HG03108 (cell line): ENCODE data around the gene SYT13.

Source experiments
- ATAC-seq: cut with Tn5 transposase; IDR thresholded peaks from one replicate; pipeline ENCODE4 v1.9.1; 2021; ENCODE audit warnings: moderate library complexity; ENCODE audit not compliant: unreplicated experiment

Gene SYT13

GRCh38 chr11:45275828-45276227 lies 10.3 kb downstream of the SYT13 start:
- ATAC-seq = no peak

- ATAC-seq = no peak
These were observed 11.9 kb downstream of the SYT13 start for GRCh38 chr11:45274206-45274605.

DNA sequence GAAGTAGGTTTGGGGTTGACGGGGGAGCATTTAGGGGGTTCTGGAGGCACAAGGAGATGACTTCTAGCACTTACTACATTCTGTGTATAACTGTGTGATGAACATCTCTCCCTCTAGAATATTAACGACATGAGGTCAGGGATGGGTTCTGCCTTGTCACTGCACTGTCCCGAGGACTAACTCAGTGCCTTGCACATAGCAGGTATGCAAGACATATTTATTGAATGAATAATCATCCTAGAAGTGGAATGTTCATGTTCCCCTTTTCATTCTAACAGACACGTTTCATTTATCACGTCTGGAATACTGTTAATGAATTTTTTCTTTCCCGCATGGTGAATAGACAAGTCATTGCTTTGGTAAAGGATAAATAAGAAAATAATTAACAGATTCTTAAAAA lies 12.6 kb downstream of the SYT13 start:
- no peak for ATAC-seq

DNA sequence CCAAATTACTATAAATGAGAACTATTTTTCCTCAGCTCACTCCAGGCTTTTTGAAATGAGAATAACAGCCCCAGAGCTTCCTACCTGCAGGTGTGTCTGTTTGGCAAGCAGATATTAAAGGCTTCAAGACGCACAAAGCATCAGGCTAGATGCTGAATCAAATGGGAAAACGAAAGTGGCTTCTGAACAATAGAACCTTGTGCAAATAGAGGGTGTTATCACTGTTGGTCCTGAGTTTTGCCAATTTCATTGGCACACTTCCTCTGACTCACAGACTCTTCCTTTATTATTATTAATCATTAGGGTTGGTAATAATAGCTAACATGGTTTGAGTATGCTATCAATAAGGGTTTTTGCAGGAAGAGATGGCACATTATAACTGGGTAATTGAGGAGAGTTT lies 13.4 kb downstream of the SYT13 start:
- ATAC-seq = no peak

- ATAC-seq = no peak
These were observed 15.0 kb downstream of the SYT13 start for GRCh38 chr11:45270946-45271716.

- ATAC-seq = no peak
These were observed 16.5 kb downstream of the SYT13 start for GRCh38 chr11:45269678-45270077.

GRCh38 chr11:45267652-45268299 lies 18.4 kb downstream of the SYT13 start:
- no peak for ATAC-seq

DNA sequence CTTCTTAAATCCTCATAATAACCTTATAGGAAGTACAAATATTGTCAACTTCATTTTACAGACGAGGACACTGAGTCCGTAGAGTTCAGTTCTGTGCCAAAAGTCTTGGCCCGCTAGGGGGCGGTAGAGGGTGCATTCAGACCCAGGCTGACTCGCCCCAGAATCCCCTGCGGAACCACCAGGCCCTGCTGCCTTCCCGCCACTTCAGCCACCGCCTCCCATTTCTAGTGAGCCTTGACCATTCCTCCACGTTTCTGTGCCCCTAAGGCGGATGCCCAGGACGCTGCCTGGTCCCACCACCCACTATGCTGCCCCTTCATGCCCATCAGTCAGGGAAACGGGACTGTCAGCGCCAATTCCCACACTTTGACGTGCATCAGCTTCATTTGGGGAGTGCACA lies 19.1 kb downstream of the SYT13 start:
- ATAC-seq = no peak

GRCh38 chr11:45266676-45267020 lies 19.5 kb downstream of the SYT13 start:
- no peak for ATAC-seq

DNA sequence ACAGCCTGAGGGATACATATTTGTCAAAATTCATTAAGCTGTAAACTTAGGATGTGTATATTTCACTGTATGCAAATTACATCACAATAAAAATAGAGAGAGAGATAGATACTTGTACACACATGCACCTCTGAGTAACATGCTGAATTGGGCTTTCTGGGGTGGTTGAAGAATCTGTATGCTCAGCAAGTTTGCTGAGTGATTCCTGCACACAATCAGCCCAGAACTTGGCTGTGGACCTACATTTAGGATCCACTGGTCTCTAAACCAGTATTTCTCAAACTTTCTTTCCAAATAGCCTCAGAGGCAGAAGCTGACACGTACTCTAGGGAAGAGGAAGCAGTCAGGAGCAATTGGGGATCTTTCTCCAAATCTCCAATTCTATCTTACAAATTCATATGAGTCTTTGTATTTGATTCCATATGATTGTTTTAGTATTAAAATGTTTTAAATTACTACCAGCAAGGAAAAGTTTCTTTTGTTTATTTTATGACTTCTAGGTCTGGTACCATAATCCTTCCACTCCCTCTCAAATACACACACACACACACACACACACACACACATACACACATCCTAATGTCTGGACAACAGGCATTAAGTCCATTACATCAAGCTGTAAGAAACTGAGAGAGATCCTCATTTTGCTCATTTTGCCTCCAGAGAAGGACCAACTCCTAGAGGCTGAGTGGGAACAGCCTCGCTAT lies 20.0 kb downstream of the SYT13 start:
- no peak for ATAC-seq

GRCh38 chr11:45264839-45265515 lies 21.2 kb downstream of the SYT13 start:
- no peak for ATAC-seq

DNA sequence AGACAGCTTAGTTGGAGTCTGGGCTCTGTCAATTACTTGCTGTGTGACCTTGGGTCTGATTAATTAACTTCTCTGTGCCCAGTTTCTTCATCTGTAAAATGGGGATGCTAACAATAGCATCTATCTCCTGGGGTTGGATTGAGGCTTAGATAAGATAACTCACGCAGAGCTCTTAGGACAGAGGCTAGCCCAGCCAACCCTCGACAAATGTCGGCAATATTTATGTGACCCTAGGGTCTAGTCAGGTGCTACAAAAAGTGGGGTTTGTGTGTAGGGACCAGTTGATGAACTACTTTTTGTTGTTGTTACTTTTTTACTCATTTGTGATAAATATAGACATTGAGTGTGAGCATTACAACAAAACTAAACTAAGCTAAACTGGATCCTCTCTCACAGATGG lies 22.4 kb downstream of the SYT13 start:
- ATAC-seq = no peak

DNA sequence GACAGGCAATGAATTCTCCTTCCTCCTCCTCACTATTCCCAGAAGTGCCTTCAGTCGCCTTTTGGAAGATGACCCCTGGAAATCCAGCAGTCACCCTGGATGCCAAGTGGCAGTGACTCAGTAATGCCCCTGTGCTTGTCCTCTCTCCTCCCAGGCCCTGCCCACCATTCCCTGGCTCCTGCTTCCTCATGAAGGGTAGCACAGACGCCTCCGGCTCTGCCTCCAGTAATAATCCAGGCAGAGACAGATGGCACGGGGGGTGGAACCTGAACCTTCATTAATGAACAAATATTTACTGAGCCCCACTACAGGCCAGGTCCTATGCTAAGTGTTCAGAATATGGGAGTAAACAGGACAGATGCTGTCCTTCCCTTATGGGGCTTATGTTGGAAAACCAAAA lies 23.2 kb downstream of the SYT13 start:
- ATAC-seq = no peak

DNA sequence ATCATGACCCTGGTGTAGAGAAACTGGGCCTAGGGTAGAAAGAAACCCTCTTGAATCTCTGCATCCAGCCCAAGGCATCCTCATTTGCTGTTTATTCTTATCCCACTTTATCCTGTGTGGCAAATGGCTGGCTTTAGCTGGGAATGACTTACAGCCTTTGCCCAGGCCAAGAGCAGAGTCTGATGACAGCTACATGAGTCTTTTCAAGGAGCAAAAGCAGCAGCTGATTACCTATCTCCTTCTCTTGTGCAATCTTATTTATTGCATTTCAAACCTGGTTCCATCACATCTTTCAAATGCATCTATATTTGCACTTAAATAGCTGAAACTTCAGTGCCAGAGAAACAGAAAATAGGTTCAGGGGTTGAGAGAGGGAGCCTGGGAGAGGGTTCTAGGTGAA lies 26.1 kb downstream of the SYT13 start:
- no peak for ATAC-seq

DNA sequence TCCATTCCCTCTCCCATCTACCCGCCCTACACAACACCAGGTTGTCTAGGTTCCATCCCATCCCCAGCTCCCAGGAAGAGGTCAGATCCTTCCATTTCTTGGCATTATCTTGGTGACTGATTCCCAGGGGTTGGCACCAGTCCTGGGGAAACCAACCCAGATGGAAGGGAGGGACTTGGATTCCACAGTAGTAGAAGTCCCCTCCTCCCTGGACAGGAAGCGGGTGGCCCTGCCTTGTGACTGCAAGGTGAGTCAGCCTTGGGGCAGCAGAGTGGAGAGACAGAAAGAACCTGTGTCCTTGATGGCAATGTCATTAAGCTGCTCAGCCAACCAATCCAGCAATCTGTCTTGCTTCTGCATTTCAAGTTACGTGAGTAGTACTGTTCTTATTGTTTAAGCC lies 26.5 kb downstream of the SYT13 start:
- ATAC-seq = no peak

DNA sequence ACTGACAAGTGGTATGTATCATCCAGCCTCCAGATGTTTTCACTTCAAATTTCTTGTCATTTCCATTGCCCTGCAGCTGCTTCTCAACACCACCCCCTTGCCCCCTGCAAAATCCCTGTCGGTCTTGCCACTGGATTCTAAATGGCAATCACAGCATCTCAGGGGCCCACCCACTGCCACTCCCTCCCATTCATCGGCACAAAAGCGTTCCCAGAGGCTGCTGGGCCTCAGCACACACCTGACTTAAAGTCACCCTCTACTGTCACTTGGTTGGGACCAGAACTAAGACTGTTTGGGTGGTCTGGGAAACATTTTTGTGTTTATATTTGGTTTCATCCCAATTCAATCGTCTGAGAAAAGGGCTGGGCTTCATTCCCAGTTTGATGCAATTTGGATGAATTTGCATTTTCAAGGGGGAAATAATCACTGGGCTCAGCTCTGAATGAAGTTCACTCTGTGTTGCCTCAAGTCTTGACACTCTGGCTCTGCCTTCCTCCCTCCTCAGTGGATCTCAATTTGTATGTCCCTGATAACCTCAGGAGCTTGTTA lies 27.1 kb downstream of the SYT13 start:
- no peak for ATAC-seq

GRCh38 chr11:45254070-45254469 lies 32.1 kb downstream of the SYT13 start:
- no peak for ATAC-seq

GRCh38 chr11:45253640-45254039 lies 32.5 kb downstream of the SYT13 start:
- no peak for ATAC-seq

DNA sequence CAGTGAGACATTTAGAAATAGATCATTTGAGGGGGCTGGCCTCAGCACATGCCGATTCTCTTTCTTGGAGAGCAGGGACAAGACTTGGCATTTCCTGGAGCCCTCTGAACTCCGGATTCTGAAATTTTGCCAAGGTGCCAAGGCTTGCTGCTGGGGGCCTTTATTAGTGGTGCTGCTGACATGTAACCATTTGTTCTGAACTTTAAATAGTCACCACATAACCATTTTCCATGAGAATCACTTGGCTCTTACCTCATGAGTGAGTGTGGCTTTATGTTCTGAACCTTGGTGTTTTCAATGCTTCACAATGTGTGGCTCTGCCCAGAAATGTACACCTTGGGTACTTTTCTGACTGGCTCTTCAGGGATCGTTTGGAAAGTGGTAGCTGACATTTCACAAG lies 33.3 kb downstream of the SYT13 start:
- no peak for ATAC-seq

DNA sequence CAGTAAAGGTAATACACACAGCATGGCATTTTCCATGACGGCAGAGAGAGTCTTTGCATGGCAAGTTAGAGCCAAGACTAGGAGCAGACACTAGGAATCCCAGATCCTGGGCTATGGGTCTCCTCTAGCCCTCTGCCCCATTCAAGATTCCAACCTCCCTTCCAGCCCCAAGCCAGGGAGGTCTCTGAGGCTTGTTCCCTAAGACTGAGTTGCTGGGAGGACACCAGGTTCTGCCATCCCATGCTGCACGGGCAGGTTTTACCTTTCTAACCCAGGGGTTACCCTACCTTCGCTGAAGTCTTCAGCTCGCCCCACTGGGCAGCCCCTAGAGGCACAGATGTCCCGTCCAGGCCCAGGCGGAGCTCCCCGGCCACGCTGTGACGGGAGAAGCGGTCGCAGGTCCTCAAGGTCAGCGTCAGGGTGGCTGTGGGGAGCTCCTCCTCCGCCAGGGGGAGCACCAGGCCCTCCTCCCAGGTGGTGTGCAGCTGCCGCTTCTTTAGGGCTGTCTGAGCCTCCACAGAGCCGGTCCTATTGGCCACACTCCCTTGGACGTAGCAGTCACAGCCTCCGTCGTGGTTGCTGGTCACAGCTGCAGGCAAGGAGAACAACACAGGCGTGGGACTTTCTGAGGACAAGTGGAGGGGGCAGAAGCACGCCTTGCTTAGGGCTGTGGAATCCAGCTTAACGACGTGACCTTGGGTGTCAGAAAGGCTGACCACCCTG lies 33.8 kb downstream of the SYT13 start:
- ATAC-seq = no peak
